Limb (tissue), 2 donors: ENCODE results near the gene WNT9B.
"Not testable (repeated sequence)": the region's sequence is repeated elsewhere in the genome, so short reads cannot be mapped to it uniquely, and the experiment has no call there.

Experiments used
- DNase-seq, 2 donors: peaks; one replicate each; pipeline ENCODE4 v3.0.0-alpha.2; 2016; ENCODE audit errors: extremely low spot score in 2 of 2

WNT9B gene

GRCh38 chr17:46821482-46822387 lies 29.6 kb upstream of the WNT9B start:
- no peak for DNase-seq

- no peak for DNase-seq
Observed at GRCh38 chr17:46822388-46822921, 28.9 kb upstream of the WNT9B start.

GRCh38 chr17:46823657-46824056 lies 27.7 kb upstream of the WNT9B start:
- no peak for DNase-seq

- no peak for DNase-seq
Observed at GRCh38 chr17:46826116-46826515, 25.3 kb upstream of the WNT9B start.

GRCh38 chr17:46827274-46827673 lies 24.1 kb upstream of the WNT9B start:
- no peak for DNase-seq

GRCh38 chr17:46831573-46832330 lies 19.6 kb upstream of the WNT9B start:
- no peak for DNase-seq

GRCh38 chr17:46832331-46832821 lies 19.0 kb upstream of the WNT9B start:
- no peak for DNase-seq

GRCh38 chr17:46832945-46833839 lies 18.2 kb upstream of the WNT9B start:
- DNase-seq: no peak

- DNase-seq: no peak
Observed at GRCh38 chr17:46833840-46834208, 17.6 kb upstream of the WNT9B start.

GRCh38 chr17:46834846-46835245 lies 16.5 kb upstream of the WNT9B start:
- DNase-seq: no peak

- DNase-seq: no peak
Observed at GRCh38 chr17:46836500-46836899, 14.9 kb upstream of the WNT9B start.

- no peak for DNase-seq
Observed at GRCh38 chr17:46837521-46837920, 13.9 kb upstream of the WNT9B start.

- no peak for DNase-seq
Observed at GRCh38 chr17:46839211-46839610, 12.2 kb upstream of the WNT9B start.

GRCh38 chr17:46840596-46840995 lies 10.8 kb upstream of the WNT9B start:
- DNase-seq: not testable (repeated sequence)

- DNase-seq: peak in 1 of 2 donors; percentile 48
Observed at GRCh38 chr17:46841561-46842379, 9.6 kb upstream of the WNT9B start.

GRCh38 chr17:46842835-46843234 lies 8.5 kb upstream of the WNT9B start:
- DNase-seq: no peak

GRCh38 chr17:46847204-46848191 lies 3.9 kb upstream of the WNT9B start:
- no peak for DNase-seq

GRCh38 chr17:46848534-46848933 lies 2.8 kb upstream of the WNT9B start:
- DNase-seq: no peak

GRCh38 chr17:46850688-46851028 lies 725 bp upstream of the WNT9B start:
- no peak for DNase-seq
